KMS-11 (cell line): Measurements from ENCODE around the gene RANBP10.

Source experiments
- H2AFZ ChIP-seq: fragments of 200-600 bp; sonication (generic); 2 replicates; pipeline ENCODE4 v1.6.1; 2016; ENCODE audit warnings: antibody characterized with exemption, mixed run types, low read depth
- H3K27ac ChIP-seq: fragments of 200-600 bp; sonication (generic); 2 replicates; pipeline ENCODE4 v1.6.1; 2016; ENCODE audit warnings: mild to moderate bottlenecking, mixed run types
- H3K27me3 ChIP-seq: fragments of 200-600 bp; sonication (generic); 2 replicates; pipeline ENCODE4 v1.6.1; 2017; ENCODE audit warnings: mild to moderate bottlenecking, low read depth, mixed run types, moderate library complexity; ENCODE audit not compliant: insufficient read depth
- H3K36me3 ChIP-seq: fragments of 200-600 bp; sonication (generic); 2 replicates; pipeline ENCODE4 v1.6.1; 2017; ENCODE audit warnings: mild to moderate bottlenecking, mixed run types; ENCODE audit not compliant: insufficient read depth
- H3K4me1 ChIP-seq: fragments of 200-600 bp; sonication (generic); 2 replicates; pipeline ENCODE4 v1.6.1; 2016; ENCODE audit warnings: mild to moderate bottlenecking, low read depth, mixed run types; ENCODE audit not compliant: poor library complexity, severe bottlenecking
- H3K4me2 ChIP-seq: fragments of 200-600 bp; sonication (generic); 2 replicates; pipeline ENCODE4 v1.7.0; 2016; ENCODE audit warnings: mild to moderate bottlenecking, mixed run types
- H3K4me3 ChIP-seq: fragments of 200-600 bp; sonication (generic); IDR thresholded peaks from 2 replicates; pipeline ENCODE4 v1.6.1; 2017; ENCODE audit warnings: low read depth, low read length, mixed read lengths; ENCODE audit not compliant: insufficient read depth
- H3K79me2 ChIP-seq: fragments of 200-600 bp; sonication (generic); 2 replicates; pipeline ENCODE4 v1.6.1; 2016; ENCODE audit warnings: low read depth, mixed run types; ENCODE audit not compliant: insufficient read depth
- H3K9ac ChIP-seq: fragments of 200-600 bp; sonication (generic); 2 replicates; pipeline ENCODE4 v1.6.1; 2016; ENCODE audit warnings: mild to moderate bottlenecking, mixed run types
- H4K20me1 ChIP-seq: fragments of 200-600 bp; sonication (generic); 2 replicates; pipeline ENCODE4 v1.6.1; 2016; ENCODE audit warnings: mild to moderate bottlenecking, mixed run types; ENCODE audit not compliant: insufficient read depth
- CTCF ChIP-seq: fragments of 200-600 bp; sonication (generic); conservative IDR thresholded peaks from 2 replicates; pipeline ENCODE4 v1.6.1; 2017; ENCODE audit warnings: low read depth, mild to moderate bottlenecking, antibody characterized with exemption, low read length, moderate library complexity, mixed read lengths

RANBP10 gene

GRCh38 chr16:67733734-67734470 is 72.5 kb downstream of the RANBP10 start:
- no peaks in the 10 kb centered on the region for H3K4me1 ChIP-seq

GRCh38 chr16:67731753-67732095 is 74.6 kb downstream of the RANBP10 start:
- no peak overlapping the region for H3K4me2 ChIP-seq
- no peak overlapping the region for H3K9ac ChIP-seq

More at GRCh38 chr16:67733734-67734470, 72.5 kb downstream of the RANBP10 start:
- Histone ChIP-seq H3K9ac (no peak overlapping the region), H3K27me3 (no peaks in the 10 kb centered on the region), H3K4me2 (no peak overlapping the region), H3K4me3 (no peak overlapping the region), H2AFZ (no peak overlapping the region), H4K20me1 (no peaks in the 10 kb centered on the region), H3K36me3 (no peaks in the 10 kb centered on the region), H3K79me2 (no peaks in the 10 kb centered on the region), H3K27ac (no peak overlapping the region)
- no peak for TF ChIP-seq CTCF

GRCh38 chr16:67731071-67731752 is 75.1 kb downstream of the RANBP10 start:
- Histone ChIP-seq H3K9ac (no peak overlapping the region), H3K4me3 (no peak overlapping the region), H3K4me2 (no peak overlapping the region), H4K20me1 (no peaks in the 10 kb centered on the region), H2AFZ (no peak overlapping the region), H3K27me3 (no peaks in the 10 kb centered on the region), H3K4me1 (no peaks in the 10 kb centered on the region), H3K36me3 (no peaks in the 10 kb centered on the region), H3K79me2 (no peaks in the 10 kb centered on the region), H3K27ac (no peak overlapping the region)
- no peak for TF ChIP-seq CTCF

More at GRCh38 chr16:67731753-67732095, 74.6 kb downstream of the RANBP10 start:
- Histone ChIP-seq H3K36me3 (no peaks in the 10 kb centered on the region), H3K27ac (no peak overlapping the region), H3K4me3 (no peak overlapping the region), H3K79me2 (no peaks in the 10 kb centered on the region), H2AFZ (no peak overlapping the region), H4K20me1 (no peaks in the 10 kb centered on the region), H3K4me1 (no peaks in the 10 kb centered on the region), H3K27me3 (no peaks in the 10 kb centered on the region)
- TF ChIP-seq CTCF: no peak

GRCh38 chr16:67730326-67730725 is 76.0 kb downstream of the RANBP10 start:
- Histone ChIP-seq H4K20me1 (no peaks in the 10 kb centered on the region), H3K36me3 (no peaks in the 10 kb centered on the region), H3K4me2 (no peak overlapping the region), H3K4me3 (no peak overlapping the region), H3K9ac (no peak overlapping the region), H3K27ac (no peak overlapping the region), H3K79me2 (no peaks in the 10 kb centered on the region), H2AFZ (no peak overlapping the region), H3K4me1 (no peaks in the 10 kb centered on the region), H3K27me3 (no peaks in the 10 kb centered on the region)
- TF ChIP-seq CTCF: no peak
